IPS-11a (cell line): ENCODE results near the gene ATP11A.
"Not testable (repeated sequence)": the region's sequence is repeated elsewhere in the genome, so short reads cannot be mapped to it uniquely, and the experiment has no call there.

ENCODE experiments used
- H3K4me3 ChIP-seq: one replicate; pipeline ENCODE4 v1.5.1; 2013; ENCODE audit warnings: low read depth, low read length, control low read depth

ATP11A gene

DNA sequence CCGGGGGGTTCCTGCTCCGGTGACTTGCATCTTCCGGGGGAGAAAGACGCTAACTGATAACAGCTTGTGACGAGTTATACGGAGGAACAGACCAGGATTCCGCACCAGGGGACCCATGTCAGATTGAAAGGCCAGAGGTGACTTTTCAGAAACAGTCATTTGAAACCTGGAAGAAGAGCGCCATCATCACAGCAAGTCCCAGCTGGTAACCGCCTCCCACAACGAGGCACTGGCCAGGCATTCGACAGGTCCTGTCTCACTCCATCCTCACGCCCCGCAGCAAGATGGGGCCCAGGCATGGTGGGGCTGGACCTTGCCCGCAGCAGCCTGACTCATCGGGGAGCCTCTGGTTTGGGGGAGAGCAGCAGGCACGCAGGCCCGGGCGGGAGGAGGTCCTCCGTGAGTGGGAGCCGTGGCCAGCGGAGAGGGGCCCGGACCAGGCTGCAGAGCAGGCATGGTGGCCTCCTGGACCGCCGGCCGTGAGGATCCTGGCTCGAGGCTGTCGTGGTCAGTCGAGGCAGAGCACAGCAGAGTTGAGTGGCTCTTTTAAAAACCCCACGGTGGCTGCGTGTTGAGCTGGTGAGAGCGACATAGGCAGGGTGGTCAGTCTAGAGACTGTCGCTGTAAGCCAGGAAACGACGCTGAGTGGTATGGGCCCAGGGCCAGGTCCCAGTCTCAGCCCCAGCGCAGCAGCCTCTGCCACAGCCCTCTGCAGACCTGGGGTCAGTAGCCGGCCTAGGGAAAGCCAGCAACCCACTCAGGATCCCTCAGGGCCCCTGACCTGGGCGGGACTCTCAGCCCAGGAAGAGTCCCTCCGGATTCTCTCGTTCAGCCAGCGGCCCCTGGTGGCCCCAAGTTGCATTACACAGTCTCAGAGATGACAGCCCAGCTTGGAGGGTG is 184.3 kb downstream of the ATP11A start:
- no peak overlapping the region for H3K4me3 ChIP-seq

DNA sequence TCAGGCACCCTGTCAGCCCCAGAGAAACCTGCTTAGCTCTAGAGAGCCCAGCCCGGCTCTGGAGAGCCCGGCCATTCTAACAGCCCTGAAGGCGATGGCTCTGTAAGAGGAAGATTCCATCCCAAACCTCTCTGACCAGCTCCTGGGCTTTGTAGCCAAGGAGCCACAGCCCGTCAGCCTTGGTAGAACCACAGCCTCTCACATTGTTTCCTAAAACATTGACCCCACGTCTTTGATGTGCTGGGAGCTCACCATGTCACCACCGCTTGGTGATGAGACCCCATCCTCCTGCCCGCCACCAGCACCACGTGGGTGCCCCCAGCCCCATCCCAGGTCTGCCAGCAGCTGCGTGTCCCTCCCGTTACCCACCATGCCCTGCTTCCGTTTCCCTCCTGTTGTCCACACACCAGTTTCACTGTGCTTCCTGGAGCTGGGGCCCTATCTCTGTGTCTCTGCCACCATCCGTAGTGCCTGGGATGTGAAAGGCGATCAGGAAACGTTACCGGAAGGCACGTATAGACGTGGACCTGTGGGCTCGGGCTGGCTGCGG is 185.0 kb downstream of the ATP11A start:
- no peak overlapping the region for H3K4me3 ChIP-seq

DNA sequence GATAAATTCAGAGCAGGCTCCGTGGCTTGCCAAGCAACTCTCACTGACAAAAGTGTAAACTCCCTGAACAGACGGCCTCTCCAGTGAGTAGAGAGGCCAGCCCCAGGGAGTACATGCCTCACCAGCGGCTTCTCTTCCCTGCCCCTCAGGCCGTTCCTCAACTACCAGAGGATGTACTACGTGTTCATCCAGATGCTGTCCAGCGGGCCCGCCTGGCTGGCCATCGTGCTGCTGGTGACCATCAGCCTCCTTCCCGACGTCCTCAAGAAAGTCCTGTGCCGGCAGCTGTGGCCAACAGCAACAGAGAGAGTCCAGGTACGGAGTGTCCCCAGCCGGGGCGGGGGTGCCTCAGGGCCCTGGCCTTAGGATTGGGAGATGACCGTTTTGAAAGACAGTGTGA is 185.8 kb downstream of the ATP11A start:
- H3K4me3 ChIP-seq = no peak overlapping the region

DNA sequence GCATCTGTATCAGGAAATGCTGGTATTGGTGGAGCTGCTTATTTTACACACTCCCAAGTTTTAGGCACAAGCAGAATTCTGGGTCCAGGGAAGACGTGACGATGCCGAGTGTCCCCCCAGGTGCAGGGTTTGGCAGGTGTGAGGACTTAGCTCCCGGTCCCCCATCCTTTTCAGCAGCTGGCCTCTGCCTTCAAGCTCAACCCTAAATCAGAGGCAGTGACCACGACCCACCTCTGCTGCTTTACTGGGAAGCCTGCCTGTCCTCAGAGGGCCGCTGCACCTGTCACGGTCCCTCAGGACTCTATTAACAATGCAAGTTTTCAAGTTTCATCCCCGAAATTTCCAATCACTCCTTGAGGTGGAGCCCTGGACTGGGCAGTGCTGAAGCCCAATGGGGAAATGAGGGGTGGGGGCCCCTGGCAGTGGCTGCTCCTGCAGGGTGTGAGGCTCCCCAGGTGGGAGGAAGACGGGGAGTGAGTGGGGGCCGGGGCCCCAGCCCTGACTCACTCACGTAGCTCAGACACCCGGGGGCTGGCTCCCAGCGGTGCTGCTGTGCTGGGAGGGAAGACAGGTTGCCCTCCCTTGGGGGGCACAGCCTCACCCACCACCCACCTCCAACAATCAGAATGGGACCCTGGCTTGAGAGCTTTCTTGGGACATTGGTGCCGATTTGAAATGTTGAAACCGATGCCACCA is 186.6 kb downstream of the ATP11A start:
- no peak overlapping the region for H3K4me3 ChIP-seq

DNA sequence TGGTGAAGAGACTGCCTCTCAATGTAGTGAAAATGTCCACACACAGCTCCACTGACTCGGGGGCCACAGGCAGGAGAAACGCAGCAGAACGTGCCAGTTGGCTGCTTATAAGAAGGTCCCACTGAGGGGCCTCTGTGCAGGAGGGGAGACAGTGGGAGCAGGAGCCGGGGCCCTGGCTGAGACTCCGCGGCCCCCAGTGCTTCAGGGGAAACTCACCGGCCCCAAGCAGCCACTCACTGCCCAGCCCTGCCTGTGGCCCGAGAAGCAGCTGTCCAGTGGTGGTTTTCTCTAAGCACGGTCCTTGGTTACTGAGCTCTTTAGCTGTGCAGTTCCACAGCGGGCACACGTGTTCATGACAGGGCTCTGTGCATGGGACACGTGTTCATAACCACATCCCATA is 187.2 kb downstream of the ATP11A start:
- no peak overlapping the region for H3K4me3 ChIP-seq

DNA sequence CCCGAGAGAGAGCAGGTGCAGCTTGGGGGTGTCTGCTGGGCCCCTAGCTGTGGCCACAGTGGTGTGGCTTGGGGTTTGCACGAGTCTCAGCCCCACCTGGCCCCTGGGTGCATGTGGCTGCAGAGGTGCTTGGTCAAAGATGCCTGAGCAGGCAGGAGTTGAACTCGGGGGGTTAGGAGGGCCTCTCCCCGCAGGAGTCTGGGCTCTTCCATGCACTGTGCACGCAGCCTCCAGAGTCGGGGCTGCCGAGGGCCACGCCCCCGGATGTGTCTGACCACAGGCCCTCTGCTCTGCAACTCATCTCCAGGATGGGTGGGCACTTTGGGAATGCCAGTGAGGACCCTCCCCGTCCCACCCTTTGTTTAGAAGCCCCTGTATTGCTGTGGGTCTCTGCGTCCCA is 187.7 kb downstream of the ATP11A start:
- H3K4me3 ChIP-seq = no peak overlapping the region

DNA sequence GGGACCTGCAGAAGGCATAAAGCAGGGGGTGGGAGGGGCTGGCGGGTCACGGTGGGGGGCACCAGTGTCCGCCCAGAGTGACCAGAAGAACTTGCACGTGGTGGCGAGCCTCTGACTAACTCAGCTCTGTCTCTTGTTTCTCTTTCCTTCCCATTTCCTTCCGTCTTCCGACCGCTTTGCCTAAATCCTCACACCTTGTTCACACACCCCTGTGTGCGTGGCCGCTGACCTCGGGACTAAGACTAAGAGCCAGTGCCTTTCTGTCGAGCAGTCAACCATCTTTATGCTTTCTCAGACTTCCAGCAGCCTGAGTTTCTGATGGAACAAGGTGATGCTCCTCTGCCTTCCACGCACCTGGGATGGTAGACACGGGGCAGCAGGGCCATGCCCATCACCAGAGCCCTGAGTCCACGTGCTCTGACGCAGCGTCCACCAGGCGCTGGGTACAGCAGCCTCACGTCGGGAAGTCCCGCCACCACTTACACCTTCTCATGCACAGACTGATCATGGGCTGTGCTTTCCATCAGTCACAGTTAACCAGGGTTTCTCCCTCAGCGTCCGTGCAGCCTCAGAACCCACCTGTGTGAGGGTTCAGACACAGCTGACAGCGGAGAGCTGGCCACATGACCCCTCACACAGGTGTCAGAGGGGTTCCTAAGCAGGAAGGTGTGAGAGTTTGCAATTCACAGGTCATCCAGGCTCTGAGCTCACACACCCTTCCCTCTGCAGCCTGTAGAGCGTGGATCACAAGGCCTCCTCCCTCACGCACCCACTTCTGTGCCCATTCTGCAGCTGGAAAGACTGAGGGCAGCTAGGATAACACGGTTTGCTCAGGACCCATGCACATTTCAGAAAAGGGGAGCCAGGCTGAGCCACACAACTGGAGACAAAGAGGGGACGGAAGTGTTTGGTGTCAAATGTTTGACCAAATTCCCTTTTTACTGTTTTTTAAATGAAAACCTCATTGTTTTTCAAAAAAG is 188.4 kb downstream of the ATP11A start:
- H3K4me3 ChIP-seq = no peak overlapping the region

DNA sequence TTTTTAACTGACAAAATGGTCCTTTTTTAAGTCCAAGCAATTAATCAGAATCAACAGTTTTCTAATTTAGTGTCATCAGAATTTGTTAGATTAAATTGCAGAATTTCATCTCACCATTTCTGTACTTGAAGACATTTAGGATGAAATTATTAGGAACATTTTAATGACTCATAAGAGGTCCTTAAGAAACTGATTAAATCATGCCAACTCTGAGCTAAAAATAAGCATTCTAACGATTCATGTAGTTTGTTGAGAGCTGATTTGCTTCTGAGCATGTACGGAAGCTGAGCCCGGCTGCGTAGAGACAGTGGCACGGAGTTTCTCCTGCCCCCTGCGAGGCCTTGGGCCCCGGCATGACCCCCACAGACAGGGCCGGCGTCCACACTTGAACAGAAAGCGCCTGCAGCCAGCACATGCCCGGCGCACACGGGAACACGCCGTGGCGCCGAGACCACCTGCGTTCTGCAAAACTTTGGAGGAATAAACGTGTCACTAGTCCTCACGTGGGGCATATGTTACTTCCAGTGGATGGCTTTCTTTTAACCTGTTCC is 189.5 kb downstream of the ATP11A start:
- no peak overlapping the region for H3K4me3 ChIP-seq

DNA sequence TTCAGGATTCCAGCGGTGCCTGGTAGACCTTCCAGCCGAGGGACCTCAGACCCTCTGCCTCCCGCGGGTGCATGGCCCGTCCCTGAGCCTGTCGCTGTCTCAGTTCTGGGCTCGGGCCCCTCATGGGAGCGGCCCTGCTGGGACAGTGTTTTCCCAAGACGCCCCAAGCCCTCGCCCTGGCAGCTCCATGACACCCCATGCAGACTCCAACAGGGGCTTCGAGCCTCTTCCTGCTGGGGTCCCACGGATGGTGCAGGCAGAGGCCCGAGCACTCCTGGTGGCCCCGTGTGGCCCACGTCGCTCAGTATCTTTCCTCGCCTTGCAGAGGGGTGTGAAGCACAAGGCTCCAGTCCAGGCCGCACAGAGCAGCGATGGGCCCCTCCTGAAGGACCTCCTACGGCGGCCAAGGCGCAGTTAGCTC is 190.4 kb downstream of the ATP11A start:
- no peak overlapping the region for H3K4me3 ChIP-seq

DNA sequence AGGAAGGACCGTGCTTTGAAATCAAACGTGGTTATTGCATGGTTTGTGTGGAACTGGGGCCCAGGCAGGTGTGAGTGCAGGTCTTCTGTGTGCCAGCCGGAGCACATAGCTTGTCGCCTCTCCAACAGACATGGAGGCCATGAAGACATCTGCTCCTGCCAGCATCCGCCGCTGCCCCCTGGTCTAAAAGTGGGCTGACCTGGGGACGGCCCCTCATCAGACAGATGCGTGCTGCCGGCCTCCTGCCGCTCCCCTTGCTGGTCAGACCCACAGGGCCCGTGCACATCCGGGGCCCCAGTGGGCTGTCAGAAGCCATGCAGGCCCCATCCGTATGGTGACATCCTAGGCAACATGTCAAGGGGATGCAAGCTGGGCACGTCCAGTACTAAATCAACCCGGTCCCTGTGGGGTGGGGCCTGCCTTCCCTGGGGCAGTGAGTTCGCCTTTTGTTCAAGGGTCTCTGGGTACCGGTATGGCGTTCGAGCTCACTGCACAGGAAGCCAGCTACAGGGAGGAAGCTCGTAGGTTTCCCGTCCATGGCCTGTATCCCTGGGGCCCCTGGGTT is 191.2 kb downstream of the ATP11A start:
- H3K4me3 ChIP-seq = no peak overlapping the region

DNA sequence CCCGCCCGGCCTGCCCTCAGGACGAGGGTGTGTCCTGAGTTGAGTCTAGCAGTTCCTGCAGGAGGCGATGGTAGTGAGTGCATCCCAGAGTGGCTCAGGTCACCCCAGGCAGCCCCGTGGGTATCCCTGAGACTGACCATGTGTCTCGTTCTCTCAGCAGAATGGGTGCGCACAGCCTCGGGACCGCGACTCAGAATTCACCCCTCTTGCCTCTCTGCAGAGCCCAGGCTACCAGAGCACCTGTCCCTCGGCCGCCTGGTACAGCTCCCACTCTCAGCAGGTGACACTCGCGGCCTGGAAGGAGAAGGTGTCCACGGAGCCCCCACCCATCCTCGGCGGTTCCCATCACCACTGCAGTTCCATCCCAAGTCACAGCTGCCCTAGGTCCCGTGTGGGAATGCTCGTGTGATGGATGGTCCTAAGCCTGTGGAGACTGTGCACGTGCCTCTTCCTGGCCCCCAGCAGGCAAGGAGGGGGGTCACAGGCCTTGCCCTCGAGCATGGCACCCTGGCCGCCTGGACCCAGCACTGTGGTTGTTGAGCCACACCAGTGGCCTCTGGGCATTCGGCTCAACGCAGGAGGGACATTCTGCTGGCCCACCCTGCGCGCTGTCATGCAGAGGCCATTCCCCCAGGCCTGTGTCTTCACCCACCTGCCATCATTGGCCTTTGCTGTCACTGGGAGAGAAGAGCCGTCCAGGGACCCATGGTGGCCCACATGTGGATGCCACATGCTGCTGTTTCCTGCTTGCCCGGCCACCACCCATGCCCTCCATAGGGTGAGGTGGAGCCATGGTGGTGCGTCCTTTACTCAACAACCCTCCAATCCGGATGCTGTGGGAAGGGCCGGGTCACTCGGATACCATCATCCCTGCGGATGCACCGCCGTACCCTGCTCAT is 192.1 kb downstream of the ATP11A start:
- H3K4me3 ChIP-seq = no peak overlapping the region

DNA sequence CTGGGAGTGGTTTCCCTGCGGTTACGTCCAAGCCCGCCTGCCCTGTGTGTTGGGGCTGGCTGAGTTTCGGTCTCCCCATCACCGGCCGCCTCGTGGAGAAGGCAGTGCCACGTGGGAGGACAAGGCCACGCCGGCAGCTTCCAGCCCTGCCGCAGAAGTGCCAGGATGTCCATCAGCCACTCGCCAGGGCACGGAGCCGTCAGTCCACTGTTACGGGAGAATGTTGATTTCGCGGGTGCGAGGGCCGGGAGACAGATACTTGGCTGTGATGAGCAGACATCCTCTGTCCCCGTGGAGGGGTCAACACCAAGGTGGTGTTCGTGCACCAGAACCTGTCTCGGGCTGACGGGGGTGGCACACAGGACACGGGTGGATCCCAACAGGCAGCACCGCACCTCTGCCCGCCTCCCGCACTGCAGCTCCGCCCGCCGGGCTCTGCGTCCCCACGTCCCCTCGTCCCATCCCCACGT is 192.8 kb downstream of the ATP11A start:
- H3K4me3 ChIP-seq = no peak overlapping the region

DNA sequence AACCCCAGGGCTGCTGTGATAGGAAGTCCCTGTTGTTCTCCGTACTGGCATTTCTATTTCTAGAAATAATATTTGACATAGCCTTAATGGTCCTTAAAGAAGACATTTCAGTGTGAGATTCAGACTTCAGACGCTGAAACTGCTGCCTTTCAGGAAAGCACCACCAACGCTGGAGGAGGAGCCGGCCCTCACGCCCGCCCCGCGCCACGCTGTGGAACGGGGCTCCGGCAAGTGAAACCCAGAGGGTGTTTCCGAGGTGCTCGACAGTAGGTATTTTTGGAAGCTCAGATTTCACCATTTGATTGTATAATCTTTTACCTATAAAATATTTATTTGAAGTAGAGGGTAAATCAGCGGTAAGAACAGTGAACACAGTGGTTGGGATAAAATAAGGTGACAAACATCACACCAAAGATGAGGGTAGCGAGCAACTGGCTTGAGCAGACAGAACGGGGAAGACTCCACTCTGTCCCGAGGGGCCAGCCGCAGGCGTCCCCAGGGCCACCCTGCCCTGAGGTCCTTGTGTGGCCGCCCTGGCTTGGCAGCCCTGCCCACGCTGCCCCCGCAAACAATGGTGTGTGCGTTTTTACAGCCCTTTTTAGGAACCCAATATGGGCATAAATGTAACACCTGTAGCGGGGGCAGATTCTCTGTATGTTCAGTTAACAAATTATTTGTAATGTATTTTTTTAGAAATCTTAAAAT is 193.6 kb downstream of the ATP11A start:
- no peak overlapping the region for H3K4me3 ChIP-seq

DNA sequence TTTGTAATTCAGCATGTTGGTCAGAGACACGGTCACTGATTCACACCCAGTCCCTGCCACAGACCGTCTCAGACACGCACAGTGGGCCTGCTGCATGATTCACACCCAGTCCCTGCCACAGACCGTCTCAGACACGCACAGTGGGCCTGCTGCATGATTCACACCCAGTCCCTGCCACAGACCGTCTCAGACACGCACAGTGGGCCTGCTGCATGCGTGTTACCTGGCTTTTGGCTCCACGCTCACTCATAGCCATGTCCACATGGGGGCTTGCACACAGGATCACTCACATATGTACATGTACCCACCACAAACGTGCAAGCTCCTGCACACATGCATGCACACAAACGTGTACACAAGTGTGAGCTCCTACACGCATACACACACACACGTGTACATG is 194.9 kb downstream of the ATP11A start:
- not testable (repeated sequence) for H3K4me3 ChIP-seq

DNA sequence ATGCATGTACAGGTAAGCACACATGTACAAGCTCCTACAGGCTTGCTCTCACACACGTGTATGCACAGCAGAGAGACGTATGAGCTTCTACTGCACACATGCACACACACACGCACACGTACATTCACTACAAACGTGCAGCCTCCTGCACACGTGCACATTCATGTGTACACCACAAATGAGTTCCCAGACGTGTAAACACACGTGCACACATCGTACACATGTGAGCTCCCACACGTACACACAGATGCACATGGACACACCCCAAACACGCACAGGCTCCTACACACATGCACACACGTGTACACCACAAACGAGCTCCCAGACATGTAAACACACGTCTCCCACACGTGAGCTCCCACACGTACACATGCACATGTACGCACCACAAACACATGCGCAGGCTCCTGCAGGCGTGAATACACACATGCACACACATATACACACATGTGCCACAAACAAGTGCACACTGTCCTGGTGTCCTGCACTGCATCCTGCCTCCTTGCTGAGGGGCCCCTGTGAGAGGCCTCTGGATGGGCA is 195.5 kb downstream of the ATP11A start:
- no peak overlapping the region for H3K4me3 ChIP-seq

DNA sequence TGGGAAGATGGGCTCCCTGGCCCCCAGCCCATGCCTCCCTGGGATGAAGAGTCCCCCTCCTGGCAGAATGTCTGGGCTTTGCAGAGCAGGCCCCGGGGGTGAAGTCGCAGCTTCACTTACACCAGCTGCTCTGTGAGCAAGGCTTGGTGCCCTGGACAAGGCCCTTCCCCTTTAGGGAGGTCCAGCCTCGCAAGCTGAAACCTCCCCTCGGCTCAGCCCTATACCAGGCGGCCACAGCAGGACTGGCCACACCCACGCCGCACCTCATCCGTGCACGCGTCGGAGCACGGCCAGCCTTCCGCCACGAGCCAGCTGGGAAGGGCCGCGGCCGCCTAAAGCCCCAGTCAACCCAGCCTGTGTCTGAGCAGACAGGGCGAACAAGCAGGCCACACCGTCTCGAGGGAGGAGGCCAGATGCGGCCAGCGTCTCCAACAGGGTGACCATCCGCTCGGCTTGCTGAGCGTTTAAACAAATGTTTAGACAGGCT is 196.0 kb downstream of the ATP11A start:
- no peak overlapping the region for H3K4me3 ChIP-seq

DNA sequence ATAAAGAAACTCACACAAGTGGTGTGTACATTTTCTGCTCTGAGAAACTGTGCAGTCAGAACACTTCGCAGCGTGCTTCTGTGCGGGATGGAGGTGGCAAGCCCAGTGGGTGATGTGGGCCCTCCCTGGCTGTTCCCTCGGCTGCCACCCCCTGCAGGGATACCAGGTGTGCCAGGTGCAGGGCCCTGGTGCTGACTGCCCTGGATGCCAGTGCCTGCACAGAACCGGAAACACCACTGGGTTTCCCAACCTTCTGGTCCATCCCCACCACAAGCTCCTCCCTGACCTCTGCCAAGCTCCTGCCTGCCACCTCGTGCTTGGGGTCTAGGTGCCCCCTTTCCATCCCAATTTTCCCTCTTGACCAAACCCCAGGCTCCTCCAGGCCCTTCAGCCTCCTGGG is 197.3 kb downstream of the ATP11A start:
- no peak overlapping the region for H3K4me3 ChIP-seq

DNA sequence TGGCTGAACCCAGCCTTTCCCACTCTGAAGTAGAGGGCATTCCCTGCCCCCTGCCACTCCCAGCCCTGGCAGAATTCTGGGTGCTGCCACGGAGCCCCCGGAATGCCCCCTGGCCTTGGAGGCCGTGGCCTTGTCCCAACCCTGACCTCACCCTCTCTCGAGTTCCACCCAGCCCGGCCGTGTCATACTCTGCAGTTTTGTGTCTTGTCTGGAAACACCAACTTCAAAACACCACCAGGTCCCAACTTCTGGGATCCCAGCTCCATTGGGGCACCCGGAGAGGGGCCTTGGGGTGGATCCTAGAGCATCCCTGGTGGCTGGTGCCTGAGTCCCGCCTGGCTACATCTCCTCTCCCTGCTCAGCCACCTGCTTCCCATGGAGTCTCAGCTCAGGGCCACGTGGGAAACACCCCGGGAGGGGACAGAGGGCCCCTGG is 197.7 kb downstream of the ATP11A start:
- H3K4me3 ChIP-seq = no peak overlapping the region
